ENCODE results near the gene PRR18. TPM values are rescaled to one million over a fixed set of nuclear protein-coding genes. Genes with fewer than 3 reads are reported as not detected.
A peak's percentile ranks its signal among the peaks of the same experiment; 100 is the strongest.

Gene PRR18
- total and polyA plus RNA-seq, 9 of the 15 experiments (the other 6 are each of a cell fraction or from before 2014, with no cell fraction given) = not detected

- TF ChIP-seq MLLT1 (IDR thresholded peaks at IDR 0.05) = no peak
- TF ChIP-seq ZNF780A (CRISPR knock-in tag; IDR thresholded peaks at IDR 0.05) = no peak
- TF ChIP-seq GTF2A2 (tag; IDR thresholded peaks at IDR 0.05) = no peak
- no peak for TF ChIP-seq ZFP1 (CRISPR knock-in tag; IDR thresholded peaks at IDR 0.05)
- TF ChIP-seq C11orf30 (IDR thresholded peaks at IDR 0.05; ENCODE audit: low read depth) = peak; percentile 66; the same call in 1 of the 2 replicates
- no peak for TF ChIP-seq HEY1 (CRISPR knock-in tag; IDR thresholded peaks at IDR 0.05; ENCODE audit: borderline replicate concordance)
- no peak for TF ChIP-seq TRIM24 (IDR thresholded peaks at IDR 0.05)
- no peak for TF ChIP-seq AFF1 (IDR thresholded peaks at IDR 0.05; ENCODE audit: low read depth in 1 of 2, partially characterized antibody in 2 of 2)
- TF ChIP-seq NEUROD1 (IDR thresholded peaks at IDR 0.05; ENCODE audit: borderline replicate concordance, low read depth, low read length, partially characterized antibody) = no peak
- TF ChIP-seq ZNF644 (tag; IDR thresholded peaks at IDR 0.05; ENCODE audit: low read depth) = no peak
- TF ChIP-seq GTF2F1 (IDR thresholded peaks at IDR 0.05; ENCODE audit: low read depth, low read length) = no peak
- no peak for TF ChIP-seq NFRKB (IDR thresholded peaks at IDR 0.05; ENCODE audit: low read depth)
- no peak for TF ChIP-seq CLOCK (CRISPR knock-in tag; IDR thresholded peaks at IDR 0.05; ENCODE audit: borderline replicate concordance)
- no peak for TF ChIP-seq CREB1 (IDR thresholded peaks at IDR 0.05)
- TF ChIP-seq CREB1 (CRISPR knock-in tag; IDR thresholded peaks at IDR 0.05) = peak; percentile 46; the same call in 1 of the 2 replicates
- no peak for TF ChIP-seq E2F6 (IDR thresholded peaks at IDR 0.05; ENCODE audit: borderline replicate concordance in 1 of 2, extremely low read depth in 1 of 2, insufficient read depth in 1 of 2, insufficient read length in 1 of 2, low read depth in 1 of 2, low read length in 1 of 2, poor library complexity in 1 of 2, severe bottlenecking in 1 of 2)
- TF ChIP-seq ZNF174 (CRISPR knock-in tag; IDR thresholded peaks at IDR 0.05) = no peak
- TF ChIP-seq NR2C2 (CRISPR knock-in tag; IDR thresholded peaks at IDR 0.05) = no peak
- TF ChIP-seq NR2C2 (tag; IDR thresholded peaks at IDR 0.05) = peak; percentile 37; the same call in 1 of the 2 replicates
- TF ChIP-seq SAFB2 (IDR thresholded peaks at IDR 0.05; ENCODE audit: borderline replicate concordance, low read depth, low read length, severe bottlenecking) = no peak
Measured at GRCh38 chr6:166286839-166287271, 21.3 kb downstream of the PRR18 start (continued).

Data from K562 (cell line).